Glutamatergic neuron (in vitro differentiated cells): ENCODE results near the gene PPP5C. TPM values are rescaled to one million over a fixed set of nuclear protein-coding genes. Genes with fewer than 3 reads are reported as not detected.

Experiments
- DNase-seq: peaks from one replicate; pipeline ENCODE4 v3.0.0; 2022
- H3K27ac Mint-ChIP-seq: one replicate; pipeline ENCODE4 v1.8.0; 2020; ENCODE audit warnings: mild to moderate bottlenecking, mixed read lengths, inconsistent platforms; ENCODE audit not compliant: unreplicated experiment
- H3K27me3 Mint-ChIP-seq: one replicate; pipeline ENCODE4 v1.8.0; 2020; ENCODE audit warnings: mild to moderate bottlenecking, moderate library complexity, mixed read lengths, inconsistent platforms; ENCODE audit not compliant: unreplicated experiment
- H3K36me3 Mint-ChIP-seq: one replicate; pipeline ENCODE4 v1.8.0; 2020; ENCODE audit warnings: mild to moderate bottlenecking, mixed read lengths, inconsistent platforms; ENCODE audit not compliant: unreplicated experiment
- H3K4me1 Mint-ChIP-seq: one replicate; pipeline ENCODE4 v1.8.0; 2020; ENCODE audit warnings: mild to moderate bottlenecking, low read depth, mixed read lengths, inconsistent platforms; ENCODE audit not compliant: unreplicated experiment
- H3K4me3 Mint-ChIP-seq: one replicate; pipeline ENCODE4 v1.8.0; 2020; ENCODE audit warnings: mild to moderate bottlenecking, mixed read lengths, inconsistent platforms; ENCODE audit not compliant: unreplicated experiment
- H3K9me3 Mint-ChIP-seq: one replicate; pipeline ENCODE4 v1.8.0; 2020; ENCODE audit warnings: mild to moderate bottlenecking, moderate library complexity, mixed read lengths, inconsistent platforms; ENCODE audit not compliant: unreplicated experiment
- CTCF ChIP-seq: fragments of 200-600 bp; sonication (generic); IDR thresholded peaks from one replicate; pipeline ENCODE4 v1.5.0; 2021; ENCODE audit not compliant: partially characterized antibody, unreplicated experiment
- total RNA-seq: library from RNA; stranded (reverse); fragmentation: NEBNext Ultra II Directional; extraction: Animal tissue kit (Norgen Biotek cat#: 25700); gene quantifications from one replicate; pipeline ENCODE4 v1.2.1, GENCODE V29; 2021; ENCODE audit not compliant: unreplicated experiment

The PPP5C gene
- total RNA-seq, 1 donor from 2014 or later, result 85.8 TPM

DNA sequence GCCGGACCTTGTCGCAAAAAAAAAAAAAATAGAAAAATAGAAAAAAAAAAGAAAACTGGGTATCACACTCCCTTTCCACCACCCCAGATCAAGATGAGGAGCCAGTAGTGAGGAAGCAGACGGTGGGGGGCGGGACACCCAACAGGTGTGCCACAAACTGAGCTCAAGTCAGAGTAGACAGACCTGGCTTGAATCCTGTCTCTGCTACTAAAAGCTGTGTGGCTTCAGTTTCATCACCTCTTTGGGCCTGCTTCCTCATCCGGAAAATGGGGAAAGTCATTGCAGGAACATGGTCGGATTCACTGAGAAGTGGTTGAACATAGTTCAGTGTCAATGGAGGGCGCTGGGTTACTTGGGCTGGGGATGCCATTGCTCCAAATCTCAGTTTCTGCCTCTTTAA lies 47.2 kb upstream of the PPP5C start:
- H3K27me3 Mint-ChIP-seq, result peaks cover 3% of the 10 kb centered on the region
- TF ChIP-seq CTCF, result no peak
- H3K36me3 Mint-ChIP-seq, result no peaks in the 10 kb centered on the region
- no peak overlapping the region for H3K4me3 Mint-ChIP-seq
- no peaks in the 10 kb centered on the region for H3K4me1 Mint-ChIP-seq
- no peak for DNase-seq
- H3K27ac Mint-ChIP-seq, result no peak overlapping the region
- no peaks in the 10 kb centered on the region for H3K9me3 Mint-ChIP-seq

DNA sequence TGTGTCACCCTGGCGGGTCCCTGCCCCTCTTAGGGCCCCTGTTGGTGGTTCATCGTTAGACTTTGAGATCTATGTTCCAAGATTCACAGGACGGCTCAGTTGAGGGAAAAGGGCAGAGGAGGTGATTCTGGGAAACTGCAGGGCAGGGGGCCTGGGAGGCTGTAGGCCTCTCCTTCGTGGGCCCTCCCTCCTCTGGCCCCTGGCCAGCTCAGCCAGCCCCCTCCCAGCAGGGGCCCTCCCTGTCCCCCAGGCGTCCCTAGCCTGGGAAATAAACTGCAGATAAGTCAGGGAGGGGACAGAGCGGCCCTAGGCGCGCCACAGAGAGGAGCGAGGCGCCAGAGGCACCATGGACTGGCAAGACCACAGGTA lies 43.6 kb upstream of the PPP5C start:
- Mint-ChIP-seq H3K36me3 (peaks cover 15% of the 10 kb centered on the region), H3K27ac (no peak overlapping the region), H3K4me1 (no peaks in the 10 kb centered on the region), H3K27me3 (peaks cover 6% of the 10 kb centered on the region), H3K9me3 (peaks cover 5% of the 10 kb centered on the region), H3K4me3 (no peak overlapping the region)
- DNase-seq, result no peak
- TF ChIP-seq CTCF, result no peak

DNA sequence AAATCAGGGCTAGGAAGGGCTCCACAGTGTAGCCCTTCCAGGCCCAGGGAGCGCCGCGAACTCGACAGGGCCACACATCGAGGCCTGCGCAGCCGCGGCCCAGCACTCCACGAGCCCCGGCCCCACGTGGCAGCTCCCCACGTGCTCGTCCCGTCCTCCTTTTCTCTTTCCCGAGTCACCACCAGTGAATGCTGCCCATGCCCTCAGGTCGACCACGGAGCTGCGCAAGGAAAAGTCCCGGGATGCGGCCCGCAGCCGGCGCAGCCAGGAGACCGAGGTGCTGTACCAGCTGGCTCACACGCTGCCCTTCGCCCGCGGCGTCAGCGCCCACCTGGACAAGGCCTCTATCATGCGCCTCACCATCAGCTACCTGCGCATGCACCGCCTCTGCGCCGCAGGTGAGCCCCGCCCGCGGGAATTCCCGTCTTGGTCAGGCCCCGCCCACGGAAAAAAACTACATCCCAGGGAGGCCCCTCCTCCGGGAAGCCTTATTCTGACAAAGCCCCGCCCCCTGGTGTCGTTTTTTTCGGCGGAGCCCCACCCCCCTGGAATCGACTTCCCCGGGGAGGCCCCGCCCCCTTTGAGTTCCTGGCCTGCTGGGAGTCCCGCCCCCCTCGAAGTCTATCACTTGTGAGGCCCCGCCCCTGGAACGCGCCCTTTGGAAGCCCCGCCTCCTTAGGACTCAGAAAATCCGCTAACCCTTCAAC lies 43.0 kb upstream of the PPP5C start:
- TF ChIP-seq CTCF, result no peak

GRCh38 chr19:46306501-46306900 lies 40.4 kb upstream of the PPP5C start:
- Mint-ChIP-seq H3K9me3 (peaks cover 5% of the 10 kb centered on the region), H3K27me3 (peaks cover 11% of the 10 kb centered on the region), H3K36me3 (peaks cover 18% of the 10 kb centered on the region), H3K27ac (no peak overlapping the region), H3K4me1 (no peaks in the 10 kb centered on the region), H3K4me3 (no peak overlapping the region)
- TF ChIP-seq CTCF, result no peak
- no peak for DNase-seq

More for the DNA sequence above, 43.0 kb upstream of the PPP5C start:
- H3K36me3 Mint-ChIP-seq, result peaks cover 15% of the 10 kb centered on the region
- H3K4me1 Mint-ChIP-seq, result no peaks in the 10 kb centered on the region
- peak; percentile 82 for DNase-seq
- H3K4me3 Mint-ChIP-seq, result peak overlapping the region; percentile 78
- H3K9me3 Mint-ChIP-seq, result peaks cover 5% of the 10 kb centered on the region
- H3K27ac Mint-ChIP-seq, result no peak overlapping the region
- H3K27me3 Mint-ChIP-seq, result peaks cover 6% of the 10 kb centered on the region

GRCh38 chr19:46308510-46308909 lies 38.4 kb upstream of the PPP5C start:
- peaks cover 8% of the 10 kb centered on the region for H3K9me3 Mint-ChIP-seq
- H3K27ac Mint-ChIP-seq, result no peak overlapping the region
- peaks cover 18% of the 10 kb centered on the region for H3K36me3 Mint-ChIP-seq
- TF ChIP-seq CTCF, result no peak
- no peaks in the 10 kb centered on the region for H3K4me1 Mint-ChIP-seq
- H3K4me3 Mint-ChIP-seq, result no peak overlapping the region
- peaks cover 11% of the 10 kb centered on the region for H3K27me3 Mint-ChIP-seq
- no peak for DNase-seq
